GM13977 (cell line): ENCODE measurements around the gene APC2.

Source experiments
- DNase-seq: peaks from one replicate; pipeline ENCODE4 v3.0.0; 2012; ENCODE audit warnings: low spot score
- CTCF ChIP-seq: IDR thresholded peaks from 2 replicates; pipeline ENCODE4 v1.5.1; 2012; ENCODE audit warnings: mild to moderate bottlenecking, control low read depth; ENCODE audit not compliant: insufficient read depth; ENCODE audit errors: extremely low read depth, missing control alignments
- in situ Hi-C: fragments of 300-500 bp; cut with MboI; formaldehyde crosslinking; loops from one replicate; pipeline ENCODE4 v1.12.0; 2022; ENCODE audit warnings: low sequenced_read_pairs, low pct_unique_long_range_greater_than_20kb, mixed read lengths, inconsistent platforms; ENCODE audit not compliant: unreplicated experiment

Gene APC2

GRCh38 chr19:1449467-1450442 is at the start of gene APC2:
Gene APC2, plus strand, starts transcription at chr19:1450121. Its CDS starts 2,881 bp downstream, at chr19:1453002.
- peak; percentile 83 for DNase-seq
- TF ChIP-seq CTCF: no peak
- in situ Hi-C loops: no loop called here

- in situ Hi-C loops: no loop called here
- peak; percentile 71 for DNase-seq
- TF ChIP-seq CTCF: no peak
Observed at GRCh38 chr19:1400281-1401137, 49.4 kb upstream of the APC2 start.

GRCh38 chr19:1401138-1401888 is 48.6 kb upstream of the APC2 start, which contains the start of gene GAMT:
Gene GAMT, minus strand, starts transcription at chr19:1401542. Its CDS starts 66 bp downstream, at chr19:1401476.
- DNase-seq: peak; percentile 95
- in situ Hi-C loops: no loop called here
- TF ChIP-seq CTCF: peak; percentile 77

- no peak for TF ChIP-seq CTCF
- DNase-seq: no peak
- in situ Hi-C loops: no loop called here
Observed at GRCh38 chr19:1401889-1402217, 48.1 kb upstream of the APC2 start.

- in situ Hi-C loops: no loop called here
- no peak for TF ChIP-seq CTCF
- DNase-seq: no peak
Observed at GRCh38 chr19:1402411-1403070, 47.4 kb upstream of the APC2 start.
